ENCODE measurements around the gene POLR3B.

DNA sequence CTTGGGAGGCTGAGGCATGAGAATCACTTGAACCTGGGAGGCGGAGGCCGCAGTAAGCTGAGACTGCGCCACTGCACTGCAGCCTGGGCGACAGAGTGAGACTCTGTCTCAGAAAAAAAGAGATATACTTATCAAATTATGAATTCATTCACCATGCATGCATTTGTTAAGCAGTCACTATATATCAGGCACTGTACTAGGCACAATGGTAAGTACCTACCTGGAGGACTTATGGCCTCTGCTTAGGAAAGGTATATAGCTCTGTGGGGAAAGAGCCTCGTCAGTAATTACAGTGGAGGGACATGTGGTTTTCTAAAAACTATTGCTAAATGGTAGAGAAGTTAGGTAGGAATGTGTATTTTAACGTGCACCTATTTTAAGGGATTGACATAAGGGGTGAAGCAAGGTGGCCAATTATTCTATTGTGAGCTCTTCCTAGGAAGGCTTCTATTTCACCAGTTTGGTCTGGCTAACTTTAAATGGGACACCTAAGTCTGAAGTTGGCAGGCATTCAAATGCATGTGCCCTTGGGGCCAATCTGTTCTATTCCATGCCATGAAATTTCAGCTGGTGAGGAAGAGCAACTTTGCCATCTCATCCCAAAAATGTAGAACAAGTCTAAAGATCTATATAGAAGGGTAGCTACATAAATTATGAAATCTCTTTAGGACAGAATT lies 40.0 kb upstream of the POLR3B start:
- no peak for TF ChIP-seq RXRA (IDR thresholded peaks at IDR 0.05; ENCODE audit: insufficient read depth, low read depth, low read length)
- TF ChIP-seq, protein P1, sequence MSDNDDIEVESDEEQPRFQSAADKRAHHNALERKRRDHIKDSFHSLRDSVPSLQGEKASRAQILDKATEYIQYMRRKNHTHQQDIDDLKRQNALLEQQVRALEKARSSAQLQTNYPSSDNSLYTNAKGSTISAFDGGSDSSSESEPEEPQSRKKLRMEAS (IDR thresholded peaks at IDR 0.05), result no peak
- TF ChIP-seq SP1 (IDR thresholded peaks at IDR 0.05; ENCODE audit: low read depth, low read length), result no peak
- TF ChIP-seq NRF1 (IDR thresholded peaks at IDR 0.05; ENCODE audit: low read depth, low read length), result no peak
- no peak for TF ChIP-seq GABPA (IDR thresholded peaks at IDR 0.05; ENCODE audit: borderline replicate concordance, insufficient read depth, low read length)
- no peak for TF ChIP-seq POLR2AphosphoS5 (IDR thresholded peaks at IDR 0.05; ENCODE audit: low read depth, low read length)
- no peak for TF ChIP-seq EGR1 (IDR thresholded peaks at IDR 0.05; ENCODE audit: borderline replicate concordance, low read depth, low read length)
- TF ChIP-seq KDM1A (IDR thresholded peaks at IDR 0.05; ENCODE audit: borderline replicate concordance, low read length), result no peak
- no peak for TF ChIP-seq POLR2A (IDR thresholded peaks at IDR 0.05; ENCODE audit: control extremely low read depth in 1 of 2, low read depth in 2 of 2, low read length in 2 of 2)
- no peak for TF ChIP-seq RAD21 (IDR thresholded peaks at IDR 0.05 in 1 of 2, conservative IDR thresholded peaks at IDR 0.05 in 1 of 2; ENCODE audit: low read depth in 2 of 2, low read length in 2 of 2)
- no peak for TF ChIP-seq SIN3A (conservative IDR thresholded peaks at IDR 0.05 in 1 of 2, IDR thresholded peaks at IDR 0.05 in 1 of 2; ENCODE audit: low read depth in 1 of 2, low read length in 2 of 2)
- no peak for TF ChIP-seq CTCF (IDR thresholded peaks at IDR 0.05; ENCODE audit: control extremely low read depth in 1 of 3, insufficient read depth in 1 of 3, low read depth in 1 of 3, low read length in 3 of 3)
- no peak for TF ChIP-seq ASH2L (IDR thresholded peaks at IDR 0.05; ENCODE audit: low read length)

All from H1 (cell line).